Activated naive CD4-positive, alpha-beta T cell treated with anti-CD3 and anti-CD28 coated beads, Interleukin-2, amount 10 ng/mL, durations not matched to agents 5 hours and 36 hours (primary cell): ENCODE data around the gene CREB3. TPM values are rescaled to one million over a fixed set of nuclear protein-coding genes. Genes with fewer than 3 reads are reported as not detected.

ENCODE experiments used
- microRNA-seq: library from miRNA; unstranded; fragments of <30 nt; microRNA quantifications from one replicate; pipeline ENCODE4 v1.2.0, GENCODE V29; 2022; ENCODE audit warnings: borderline microRNAs expressed, borderline replicate concordance
- total RNA-seq, 2 experiments: library from RNA; stranded (reverse); gene quantifications; one replicate each; pipeline ENCODE4 v1.2.3, GENCODE V29; 2021

CREB3 gene
- total RNA-seq, result 10 to 100 TPM; 17.9 to 18.1 TPM

GRCh38 chr9:35732185-35732799 is at the start of gene CREB3, which contains the start of gene TLN1:
Gene CREB3, plus strand, starts transcription at chr9:35732666. Its CDS starts 107 bp downstream, at chr9:35732773.
Gene TLN1, minus strand, starts transcription at chr9:35732195. Its CDS starts 6,501 bp downstream, at chr9:35725694.

DNA sequence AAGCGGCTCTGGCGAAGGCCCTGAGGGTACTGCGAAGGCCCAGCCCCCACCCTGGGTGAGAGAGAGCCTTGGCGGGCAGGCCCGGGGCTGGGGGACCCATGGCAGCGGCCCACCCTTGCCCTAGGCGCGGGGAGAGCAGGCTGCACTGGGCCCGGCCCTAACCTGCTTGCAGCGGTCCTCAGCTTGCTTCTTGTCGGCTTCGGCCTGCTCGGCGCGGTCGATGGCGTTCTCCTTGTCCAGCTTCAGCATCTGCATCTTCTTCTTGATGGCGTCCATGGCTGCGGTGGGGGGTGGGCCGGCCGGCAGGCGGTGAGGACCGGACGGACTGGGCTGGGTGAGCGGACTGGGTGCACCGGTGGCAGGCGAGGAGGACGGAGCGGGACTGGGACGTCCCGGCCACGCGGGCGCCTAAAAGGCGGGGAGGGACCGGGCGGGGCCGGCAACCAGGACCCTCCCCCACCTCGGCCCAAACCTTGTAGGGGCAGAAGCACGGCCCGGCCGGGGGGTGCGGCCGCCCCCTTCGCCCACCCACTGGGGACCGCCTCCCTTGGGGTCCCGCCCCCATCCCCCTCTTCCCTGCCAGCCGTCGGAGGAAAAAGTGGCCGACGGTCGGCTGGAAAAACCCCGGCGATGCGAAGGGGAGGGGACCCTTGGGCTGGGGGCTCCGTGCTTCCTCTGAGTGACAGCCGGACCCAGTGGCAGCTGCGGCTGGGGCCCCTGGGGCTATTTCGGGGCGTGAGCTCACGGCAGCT is 42.7 kb upstream of the CREB3 start, which contains the start of gene TPM2:
TSS of gene TPM2 (minus strand) at position 384 of the 752 bp plus-strand sequence. CDS start at position 276, 108 bp downstream.

GRCh38 chr9:35748858-35749514 is 16.5 kb downstream of the CREB3 start, which contains the start of the genes GBA2 and RGP1:
Gene GBA2, minus strand, starts transcription at chr9:35749228. Its CDS starts 524 bp downstream, at chr9:35748704.
Gene RGP1, plus strand, starts transcription at chr9:35749287. Its CDS starts 469 bp downstream, at chr9:35749756.

DNA sequence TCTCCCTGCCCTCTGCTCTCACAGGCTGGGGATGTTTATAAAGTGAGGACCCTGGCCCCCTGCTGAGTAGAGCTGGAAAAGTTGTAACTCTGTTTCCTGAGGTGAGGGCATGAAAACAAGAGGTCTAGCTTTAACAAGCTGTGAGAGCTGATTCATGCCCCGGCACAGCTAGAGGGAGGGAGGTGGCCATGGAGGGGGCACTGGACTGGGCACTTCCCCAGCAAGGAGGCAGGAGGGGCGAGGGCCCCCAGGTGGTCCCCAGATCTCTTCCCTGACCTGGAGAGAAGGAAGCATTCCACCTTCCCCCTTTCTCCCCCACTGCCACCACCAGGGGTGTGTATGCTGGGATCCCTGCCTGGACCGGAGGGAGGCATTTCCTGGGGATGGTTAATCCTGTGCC is 21.8 kb downstream of the CREB3 start, which contains the start of gene MSMP:
TSS of gene MSMP (minus strand) at position 13 of the 400 bp plus-strand sequence. CDS start 147 bp downstream, outside the sequence.

Small RNA genes within 50 kb of the gene (microRNA-seq; reads per million reads assigned to microRNA genes)
- 1.9 reads per million for gene MIR6852
- gene MIR6853, result not detected

Other genes starting within 250 kb of the CREB3 start
- gene RUSC2, start 242.6 kb upstream of the CREB3 start, total RNA-seq, result 1 to 10 TPM; 2.6 to 3.2 TPM
- 10 to 100 TPM; 33.8 to 35.3 TPM for gene TESK1, start 127.4 kb upstream of the CREB3 start, total RNA-seq
- gene CD72, start 114.3 kb upstream of the CREB3 start, total RNA-seq, result 1 to 10 TPM; 6.1 to 6.7 TPM
- gene SIT1, start 81.7 kb upstream of the CREB3 start, total RNA-seq, result 100 to 1,000 TPM; 191 to 193 TPM
- gene RMRP, start 74.6 kb upstream of the CREB3 start, total RNA-seq, result over 10,000 TPM in 1 of 2 experiments, 1,000 to 10,000 TPM in 1; 9,431 to 11,936 TPM
- 10 to 100 TPM; 34.3 to 37.9 TPM for gene CCDC107, start 74.4 kb upstream of the CREB3 start, total RNA-seq
- gene ARHGEF39, start 67.5 kb upstream of the CREB3 start, total RNA-seq, result 10 to 100 TPM; 13.8 to 14.5 TPM
- under 1 TPM in 1 of 2 experiments, not detected in 1; 0.24 TPM for gene CA9, start 58.7 kb upstream of the CREB3 start, total RNA-seq
- 10 to 100 TPM; 14.9 to 17.2 TPM for gene TPM2, start 42.7 kb upstream of the CREB3 start, total RNA-seq
- gene TLN1, start 471 bp upstream of the CREB3 start, total RNA-seq, result 100 to 1,000 TPM; 332 to 348 TPM
- gene GBA2, start 16.6 kb downstream of the CREB3 start, total RNA-seq, result 10 to 100 TPM; 53.8 to 55.3 TPM
- 10 to 100 TPM; 28.1 to 28.8 TPM for gene RGP1, start 16.6 kb downstream of the CREB3 start, total RNA-seq
- not detected for gene MSMP, start 21.6 kb downstream of the CREB3 start, total RNA-seq
- gene NPR2, start 58.9 kb downstream of the CREB3 start, total RNA-seq, result 10 to 100 TPM in 1 of 2 experiments, 1 to 10 TPM in 1; 8.6 to 10.5 TPM
- 1 to 10 TPM; 1.3 to 1.8 TPM for gene SPAG8, start 79.6 kb downstream of the CREB3 start, total RNA-seq
- gene HINT2, start 82.4 kb downstream of the CREB3 start, total RNA-seq, result 10 to 100 TPM; 59.6 to 61.1 TPM
- gene FAM221B, start 96.1 kb downstream of the CREB3 start, total RNA-seq, result not detected
- gene TMEM8B, start 96.6 kb downstream of the CREB3 start, total RNA-seq, result 1 to 10 TPM; 2.7 to 3.0 TPM
- not detected for gene OR13J1, start 137.7 kb downstream of the CREB3 start, total RNA-seq
- not detected for gene HRCT1, start 173.5 kb downstream of the CREB3 start, total RNA-seq
- not detected for gene SPAAR, start 176.8 kb downstream of the CREB3 start, total RNA-seq
- not detected for gene OR2S2, start 225.5 kb downstream of the CREB3 start, total RNA-seq